ENCODE data around the gene ENTHD1. TPM values are rescaled to one million over a fixed set of nuclear protein-coding genes. Genes with fewer than 3 reads are reported as not detected.

Gene ENTHD1
- total RNA-seq, 1 donor from 2014 or later = 0.08 TPM

GRCh38 chr22:39703928-39704639 is 189.5 kb downstream of the ENTHD1 start:
- no peaks in the 10 kb centered on the region for H3K36me3 Mint-ChIP-seq (ENCODE audit: low read depth)
- intact Hi-C loops (cut with micrococcal nuclease) = no loop called here

GRCh38 chr22:39703091-39703490 is 190.5 kb downstream of the ENTHD1 start:
- H3K4me1 Mint-ChIP-seq (ENCODE audit: low read depth) = no peaks in the 10 kb centered on the region
- no peaks in the 10 kb centered on the region for H3K9me3 Mint-ChIP-seq
- no peaks in the 10 kb centered on the region for H3K36me3 Mint-ChIP-seq (ENCODE audit: low read depth)
- H3K27ac Mint-ChIP-seq = no peak overlapping the region
- DNase-seq (ENCODE audit: low spot score) = no peak
- peaks cover 8% of the 10 kb centered on the region for H3K27me3 Mint-ChIP-seq (ENCODE audit: insufficient read depth)
- intact Hi-C loops (cut with micrococcal nuclease) = no loop called here
- H3K4me3 Mint-ChIP-seq = no peak overlapping the region

More at GRCh38 chr22:39703928-39704639, 189.5 kb downstream of the ENTHD1 start:
- no peaks in the 10 kb centered on the region for H3K4me1 Mint-ChIP-seq (ENCODE audit: low read depth)
- peaks cover 8% of the 10 kb centered on the region for H3K27me3 Mint-ChIP-seq (ENCODE audit: insufficient read depth)
- H3K9me3 Mint-ChIP-seq = no peaks in the 10 kb centered on the region
- no peak for DNase-seq (ENCODE audit: low spot score)
- no peak overlapping the region for H3K4me3 Mint-ChIP-seq
- no peak overlapping the region for H3K27ac Mint-ChIP-seq

- intact Hi-C loops (cut with micrococcal nuclease) = no loop called here
- H3K9me3 Mint-ChIP-seq = no peaks in the 10 kb centered on the region
- H3K4me1 Mint-ChIP-seq (ENCODE audit: low read depth) = no peaks in the 10 kb centered on the region
- H3K36me3 Mint-ChIP-seq (ENCODE audit: low read depth) = no peaks in the 10 kb centered on the region
- H3K4me3 Mint-ChIP-seq = no peak overlapping the region
- no peak overlapping the region for H3K27ac Mint-ChIP-seq
- no peak for DNase-seq (ENCODE audit: low spot score)
- peaks cover 8% of the 10 kb centered on the region for H3K27me3 Mint-ChIP-seq (ENCODE audit: insufficient read depth)
Observed at GRCh38 chr22:39700565-39700964, 193.0 kb downstream of the ENTHD1 start.

- Mint-ChIP-seq H3K4me1 (ENCODE audit: low read depth) (no peaks in the 10 kb centered on the region), H3K36me3 (ENCODE audit: low read depth) (no peaks in the 10 kb centered on the region), H3K4me3 (no peak overlapping the region), H3K27me3 (ENCODE audit: insufficient read depth) (peaks cover 8% of the 10 kb centered on the region), H3K27ac (no peak overlapping the region), H3K9me3 (no peaks in the 10 kb centered on the region)
- intact Hi-C loops (cut with micrococcal nuclease) = no loop called here
- DNase-seq (ENCODE audit: low spot score) = no peak
Observed at GRCh38 chr22:39699631-39700360, 193.8 kb downstream of the ENTHD1 start.

GRCh38 chr22:39697790-39698430 is 195.7 kb downstream of the ENTHD1 start:
- no peaks in the 10 kb centered on the region for H3K9me3 Mint-ChIP-seq
- intact Hi-C loops (cut with micrococcal nuclease) = no loop called here

GRCh38 chr22:39693943-39694500 is 199.5 kb downstream of the ENTHD1 start:
- Mint-ChIP-seq H3K36me3 (ENCODE audit: low read depth) (no peaks in the 10 kb centered on the region), H3K4me3 (no peak overlapping the region), H3K27ac (no peak overlapping the region), H3K4me1 (ENCODE audit: low read depth) (no peaks in the 10 kb centered on the region), H3K9me3 (no peaks in the 10 kb centered on the region), H3K27me3 (ENCODE audit: insufficient read depth) (peaks cover 22% of the 10 kb centered on the region)
- no peak for DNase-seq (ENCODE audit: low spot score)
- intact Hi-C loops (cut with micrococcal nuclease) = no loop called here

More at GRCh38 chr22:39697790-39698430, 195.7 kb downstream of the ENTHD1 start:
- no peak overlapping the region for H3K27ac Mint-ChIP-seq
- DNase-seq (ENCODE audit: low spot score) = no peak
- H3K27me3 Mint-ChIP-seq (ENCODE audit: insufficient read depth) = peaks cover 12% of the 10 kb centered on the region
- H3K4me1 Mint-ChIP-seq (ENCODE audit: low read depth) = no peaks in the 10 kb centered on the region
- H3K4me3 Mint-ChIP-seq = no peak overlapping the region
- H3K36me3 Mint-ChIP-seq (ENCODE audit: low read depth) = no peaks in the 10 kb centered on the region

Other genes with a start within 250 kb of the ENTHD1 start
- 30.5 and 31.3 TPM in 2 replicates for gene GRAP2, start 7.3 kb upstream of the ENTHD1 start, total RNA-seq
- gene TMA7B, start 66.6 kb upstream of the ENTHD1 start, total RNA-seq = 1.3 and 1.7 TPM in 2 replicates
- gene FAM83F, start 101.2 kb upstream of the ENTHD1 start, total RNA-seq = 0.05 and 0.39 TPM in 2 replicates